SU-DHL-6 (cell line): ENCODE data around the gene PML.

Experiments
- H2AFZ ChIP-seq: fragments of 200-600 bp; sonication (generic); 2 replicates; pipeline ENCODE4 v1.6.1; 2014; ENCODE audit warnings: low read depth, mild to moderate bottlenecking, moderate library complexity, mixed read lengths, antibody characterized with exemption, low read length; ENCODE audit not compliant: severe bottlenecking
- H3F3A ChIP-seq: fragments of 200-600 bp; shearing (Covaris generic); 2 replicates; pipeline ENCODE4 v1.6.0; 2016; ENCODE audit warnings: antibody characterized with exemption, mild to moderate bottlenecking; ENCODE audit not compliant: insufficient read depth
- H3K27ac ChIP-seq: fragments of 200-600 bp; sonication (generic); 2 replicates; pipeline ENCODE4 v1.5.1; 2016; ENCODE audit warnings: low read depth, mild to moderate bottlenecking, low read length, moderate library complexity, mixed read lengths
- H3K27me3 ChIP-seq: fragments of 200-600 bp; sonication (generic), shearing (Covaris generic); 2 replicates; pipeline ENCODE4 v1.6.0; 2014; ENCODE audit warnings: mild to moderate bottlenecking, low read length
- H3K36me3 ChIP-seq: fragments of 200-600 bp; sonication (generic); 2 replicates; pipeline ENCODE4 v1.6.1; 2014; ENCODE audit warnings: mild to moderate bottlenecking, low read length, mixed read lengths
- H3K4me2 ChIP-seq: fragments of 300-600, 200-600 bp; shearing (Covaris generic), sonication (generic); 2 replicates; pipeline ENCODE4 v1.6.0; 2014; ENCODE audit warnings: low read length, low read depth, mild to moderate bottlenecking; ENCODE audit not compliant: poor library complexity, severe bottlenecking
- H3K4me3 ChIP-seq: fragments of 200-600 bp; sonication (generic); 2 replicates; pipeline ENCODE4 v1.5.1; 2014; ENCODE audit warnings: antibody characterized with exemption, low read length, mild to moderate bottlenecking, mixed read lengths; ENCODE audit not compliant: insufficient read depth, poor library complexity, severe bottlenecking
- H3K79me2 ChIP-seq: fragments of 200-600 bp; sonication (generic); 2 replicates; pipeline ENCODE4 v1.6.1; 2014; ENCODE audit warnings: mild to moderate bottlenecking, low read length, moderate library complexity; ENCODE audit not compliant: insufficient read depth
- H3K9ac ChIP-seq: fragments of 200-600 bp; sonication (generic); 2 replicates; pipeline ENCODE4 v1.7.0; 2014; ENCODE audit warnings: mild to moderate bottlenecking, low read length
- H3K9me2 ChIP-seq: fragments of 200-600 bp; sonication (generic); replicated peaks from 2 replicates; pipeline ENCODE4 v1.6.1; 2014; ENCODE audit warnings: low read length; ENCODE audit not compliant: insufficient read depth
- H3K9me3 ChIP-seq: fragments of 200-600 bp; sonication (generic); 2 replicates; pipeline ENCODE4 v1.6.1; 2014; ENCODE audit warnings: low read length, mixed read lengths; ENCODE audit not compliant: insufficient read depth
- H4K20me1 ChIP-seq: fragments of 200-600 bp; sonication (generic); 2 replicates; pipeline ENCODE4 v1.6.1; 2014; ENCODE audit warnings: low read depth, mild to moderate bottlenecking, antibody characterized with exemption, low read length, moderate library complexity, mixed read lengths
- CTCF ChIP-seq: fragments of 200-600 bp; sonication (generic); IDR thresholded peaks from one replicate; pipeline ENCODE4 v1.5.1; 2017; ENCODE audit warnings: antibody characterized with exemption, mild to moderate bottlenecking, low read length, moderate library complexity; ENCODE audit not compliant: insufficient read depth, poor library complexity, severe bottlenecking
- EZH2phosphoT487 ChIP-seq: fragments of 200-600 bp; sonication (generic), shearing (Covaris generic); conservative IDR thresholded peaks from 2 replicates; pipeline ENCODE4 v1.6.1; 2018; ENCODE audit warnings: mild to moderate bottlenecking, antibody characterized with exemption, low read length, moderate library complexity, mixed read lengths

Gene PML

DNA sequence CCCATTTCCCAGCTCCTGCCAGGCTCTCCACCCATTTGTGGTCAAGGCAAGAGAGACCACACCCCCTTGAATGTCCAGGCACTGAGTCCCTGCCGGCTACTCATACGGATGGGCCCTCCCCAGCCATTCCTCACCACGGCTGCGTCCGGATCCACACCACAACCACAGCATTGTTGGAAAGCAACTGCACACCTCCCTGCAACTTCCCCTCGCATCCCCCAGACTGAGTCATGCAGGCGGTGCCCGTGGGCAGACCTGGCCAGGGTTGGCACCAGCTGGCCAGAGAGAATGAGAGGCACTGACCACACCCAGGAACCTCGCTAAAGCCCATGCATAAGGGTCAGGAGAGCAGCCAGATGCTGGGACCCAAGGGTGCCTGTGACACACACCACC lies 37.8 kb upstream of the PML start:
- Histone ChIP-seq H3K4me3 (no peak overlapping the region), H3K4me2 (no peak overlapping the region), H3F3A (no peaks in the 10 kb centered on the region), H3K27ac (no peak overlapping the region), H3K27me3 (no peaks in the 10 kb centered on the region), H3K9ac (no peak overlapping the region), H4K20me1 (no peaks in the 10 kb centered on the region), H3K9me3 (no peaks in the 10 kb centered on the region), H2AFZ (no peak overlapping the region), H3K79me2 (no peaks in the 10 kb centered on the region), H3K36me3 (no peaks in the 10 kb centered on the region), H3K9me2 (no peaks in the 10 kb centered on the region)
- TF ChIP-seq EZH2phosphoT487: no peak

DNA sequence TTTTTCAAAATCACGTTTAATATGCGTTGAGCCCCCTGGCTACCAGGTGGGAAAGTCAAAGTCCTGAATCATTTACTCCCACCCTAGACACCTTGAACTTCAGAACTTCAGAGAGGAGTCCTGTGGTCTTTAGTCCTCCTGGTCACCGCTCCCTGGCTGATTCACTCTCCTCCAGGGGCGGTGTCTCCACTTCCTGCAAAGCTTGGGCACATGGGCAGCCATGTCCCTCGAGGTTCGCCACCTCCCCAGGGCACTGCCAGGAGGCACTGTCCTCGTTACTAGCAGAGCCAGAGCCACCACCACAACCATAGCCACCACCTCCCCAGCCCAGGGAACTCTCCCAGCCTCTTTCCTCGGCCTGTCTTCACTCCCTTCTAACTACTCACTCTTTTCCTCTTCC lies 37.2 kb upstream of the PML start:
- Histone ChIP-seq H3K9me2 (no peaks in the 10 kb centered on the region), H3K4me2 (no peak overlapping the region), H3K4me3 (no peak overlapping the region), H2AFZ (no peak overlapping the region), H3K36me3 (no peaks in the 10 kb centered on the region), H3K27me3 (no peaks in the 10 kb centered on the region), H4K20me1 (no peaks in the 10 kb centered on the region), H3K79me2 (no peaks in the 10 kb centered on the region), H3K9ac (no peak overlapping the region), H3F3A (no peaks in the 10 kb centered on the region), H3K9me3 (no peaks in the 10 kb centered on the region), H3K27ac (no peak overlapping the region)
- no peak for TF ChIP-seq CTCF
- TF ChIP-seq EZH2phosphoT487: no peak

GRCh38 chr15:73957785-73958184 lies 36.7 kb upstream of the PML start:
- H3K27me3 ChIP-seq: no peaks in the 10 kb centered on the region
- no peak overlapping the region for H3K4me2 ChIP-seq

More at GRCh38 chr15:73957785-73958184, 36.7 kb upstream of the PML start:
- Histone ChIP-seq H3K9me3 (no peaks in the 10 kb centered on the region), H3K79me2 (no peaks in the 10 kb centered on the region), H3K4me3 (no peak overlapping the region), H3K9me2 (no peaks in the 10 kb centered on the region), H2AFZ (no peak overlapping the region), H4K20me1 (no peaks in the 10 kb centered on the region), H3K36me3 (no peaks in the 10 kb centered on the region), H3K9ac (no peak overlapping the region), H3F3A (no peaks in the 10 kb centered on the region), H3K27ac (no peak overlapping the region)
- TF ChIP-seq EZH2phosphoT487 (no peak), CTCF (no peak)
